AG09319 (cell line): Measurements from ENCODE around the gene FANK1.

Source experiments
- DNase-seq: peaks from one replicate; pipeline ENCODE4 v3.0.0-alpha.2; 2010; ENCODE audit warnings: low read depth; ENCODE audit errors: extremely low read depth
- CTCF ChIP-seq: IDR thresholded peaks from 2 replicates; pipeline ENCODE4 v1.5.1; 2011; ENCODE audit warnings: low read depth, mild to moderate bottlenecking, inconsistent platforms, low read length, moderate library complexity

Gene FANK1

GRCh38 chr10:126036515-126036914, 140.2 kb downstream of the FANK1 start:
- DNase-seq: no peak
- no peak for TF ChIP-seq CTCF

- DNase-seq: no peak
Measured at GRCh38 chr10:126037946-126038345, 141.6 kb downstream of the FANK1 start.

GRCh38 chr10:126041117-126041516, 144.8 kb downstream of the FANK1 start:
- no peak for TF ChIP-seq CTCF
- no peak for DNase-seq

More at GRCh38 chr10:126037946-126038345, 141.6 kb downstream of the FANK1 start:
- TF ChIP-seq CTCF: no peak

- TF ChIP-seq CTCF: no peak
- no peak for DNase-seq
Measured at GRCh38 chr10:126041804-126042231, 145.5 kb downstream of the FANK1 start.

GRCh38 chr10:126042354-126042753, 146.0 kb downstream of the FANK1 start:
- DNase-seq: no peak
- no peak for TF ChIP-seq CTCF

GRCh38 chr10:126042906-126043305, 146.5 kb downstream of the FANK1 start:
- no peak for TF ChIP-seq CTCF
- DNase-seq: no peak

GRCh38 chr10:126043389-126043788, 147.0 kb downstream of the FANK1 start:
- no peak for DNase-seq
- TF ChIP-seq CTCF: no peak
